HG02678 (cell line): ENCODE measurements around the gene STK40.

ENCODE experiments used
- ATAC-seq: cut with Tn5 transposase; IDR thresholded peaks from one replicate; pipeline ENCODE4 v1.9.1; 2021; ENCODE audit warnings: mild to moderate bottlenecking, moderate library complexity; ENCODE audit not compliant: unreplicated experiment

STK40 gene, protein sequence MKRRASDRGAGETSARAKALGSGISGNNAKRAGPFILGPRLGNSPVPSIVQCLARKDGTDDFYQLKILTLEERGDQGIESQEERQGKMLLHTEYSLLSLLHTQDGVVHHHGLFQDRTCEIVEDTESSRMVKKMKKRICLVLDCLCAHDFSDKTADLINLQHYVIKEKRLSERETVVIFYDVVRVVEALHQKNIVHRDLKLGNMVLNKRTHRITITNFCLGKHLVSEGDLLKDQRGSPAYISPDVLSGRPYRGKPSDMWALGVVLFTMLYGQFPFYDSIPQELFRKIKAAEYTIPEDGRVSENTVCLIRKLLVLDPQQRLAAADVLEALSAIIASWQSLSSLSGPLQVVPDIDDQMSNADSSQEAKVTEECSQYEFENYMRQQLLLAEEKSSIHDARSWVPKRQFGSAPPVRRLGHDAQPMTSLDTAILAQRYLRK

GRCh38 chr1:36385410-36386264, at the start of gene STK40:
TSS of gene STK40 (minus strand) at chr1:36385924. CDS start at chr1:36361332, 24,592 bp downstream.
- peak; percentile 87 for ATAC-seq

DNA sequence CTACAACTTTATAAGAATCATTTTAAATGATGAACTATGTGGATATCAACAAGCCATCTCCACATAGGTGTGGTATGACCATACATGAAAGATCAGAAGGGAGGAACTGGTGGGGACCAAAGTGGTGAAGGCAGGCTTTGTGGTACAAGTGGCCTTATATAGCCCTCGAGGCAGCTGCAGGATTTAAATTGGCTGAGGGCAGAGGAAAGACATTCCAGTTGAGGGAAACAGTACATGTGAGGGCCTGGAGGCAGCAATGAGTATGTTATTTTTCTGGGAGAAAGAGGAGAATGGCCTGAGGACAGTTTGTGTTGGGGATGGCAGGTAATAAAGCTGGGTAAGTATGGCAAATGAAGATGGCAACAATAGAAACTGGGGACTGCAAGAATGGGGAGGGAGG, 47.4 kb upstream of the STK40 start:
- ATAC-seq: no peak

DNA sequence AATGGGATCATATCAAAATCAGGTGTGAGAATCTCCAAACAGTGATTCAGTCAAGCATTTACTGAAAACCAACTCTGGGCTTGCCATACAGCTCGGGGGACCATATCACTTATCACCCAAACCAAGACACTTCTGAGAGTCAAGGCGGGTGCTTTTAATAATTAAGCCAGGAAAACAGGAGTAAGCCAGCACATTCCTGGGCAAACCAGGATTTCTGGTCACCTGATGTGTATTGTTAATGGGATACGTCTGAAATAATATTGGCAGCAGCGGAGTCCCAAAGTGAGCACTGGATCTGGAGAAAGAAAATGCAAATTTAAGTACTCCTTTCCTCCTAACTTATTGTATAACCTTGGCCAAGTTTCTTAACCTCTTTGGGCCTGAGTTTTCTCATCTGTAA, 46.9 kb upstream of the STK40 start:
- ATAC-seq: no peak

DNA sequence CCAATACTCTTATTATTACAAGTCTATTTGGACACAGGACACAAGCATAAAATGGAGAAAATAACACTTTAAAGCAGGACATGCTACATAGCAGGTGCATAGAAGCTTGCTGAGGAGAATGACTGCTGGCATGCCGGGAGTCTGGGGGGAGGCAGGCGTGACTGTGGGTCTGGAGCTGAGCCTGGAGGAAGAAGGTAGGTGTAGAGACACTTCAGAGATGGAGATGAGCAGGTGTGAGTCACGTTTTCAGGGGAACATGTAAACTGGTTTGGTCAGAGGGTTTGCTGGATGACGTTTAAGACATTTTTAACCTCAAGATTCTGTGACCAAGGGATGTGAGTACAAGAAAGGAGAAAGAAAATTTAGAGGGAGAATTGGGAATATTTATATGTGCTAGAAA, 40.1 kb upstream of the STK40 start:
- ATAC-seq: no peak

GRCh38 chr1:36421649-36422048, 35.9 kb upstream of the STK40 start:
- ATAC-seq: no peak

DNA sequence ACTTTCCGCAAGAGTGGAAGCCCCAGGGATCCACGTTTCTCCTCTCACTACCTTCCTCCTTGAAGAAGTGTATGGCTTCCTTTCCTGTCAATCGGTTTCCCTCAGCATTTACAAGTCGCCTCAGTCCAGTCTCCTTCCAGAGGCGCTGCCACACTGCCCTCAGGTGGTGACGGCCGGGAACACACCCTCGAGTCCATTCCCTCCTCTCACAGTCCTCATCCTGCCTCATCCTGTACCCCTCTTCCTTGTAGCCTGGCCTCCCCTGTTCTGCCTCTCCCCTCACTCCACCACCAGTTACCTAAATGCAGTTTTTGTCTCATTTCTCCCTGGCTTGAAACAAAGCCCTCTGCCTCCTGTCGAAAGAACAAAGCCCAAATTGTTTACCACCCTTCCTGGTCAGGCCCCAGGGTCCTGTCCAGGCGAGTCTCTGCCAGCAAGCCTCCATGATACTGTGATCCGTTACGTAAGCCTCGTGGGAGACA, 35.2 kb upstream of the STK40 start:
- ATAC-seq: no peak

DNA sequence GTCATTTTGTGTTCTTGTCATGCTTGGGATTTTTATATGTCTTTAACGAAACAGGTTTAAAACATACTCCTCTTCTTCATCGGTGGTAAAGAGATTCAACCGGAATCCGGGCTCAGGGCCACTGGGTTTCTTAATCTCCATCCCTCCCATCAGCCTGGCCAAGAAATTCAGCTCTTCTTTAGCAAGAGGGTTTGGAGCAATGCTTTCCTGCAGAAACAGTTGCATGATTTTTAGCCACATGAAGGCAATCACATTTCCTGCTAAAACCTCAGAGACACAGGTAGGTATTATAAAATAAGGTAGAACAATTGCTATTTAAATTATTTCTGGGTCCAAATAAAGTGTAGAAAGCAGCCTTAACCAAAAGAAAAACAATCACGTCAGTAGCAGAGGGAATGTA, 34.7 kb upstream of the STK40 start:
- no peak for ATAC-seq

DNA sequence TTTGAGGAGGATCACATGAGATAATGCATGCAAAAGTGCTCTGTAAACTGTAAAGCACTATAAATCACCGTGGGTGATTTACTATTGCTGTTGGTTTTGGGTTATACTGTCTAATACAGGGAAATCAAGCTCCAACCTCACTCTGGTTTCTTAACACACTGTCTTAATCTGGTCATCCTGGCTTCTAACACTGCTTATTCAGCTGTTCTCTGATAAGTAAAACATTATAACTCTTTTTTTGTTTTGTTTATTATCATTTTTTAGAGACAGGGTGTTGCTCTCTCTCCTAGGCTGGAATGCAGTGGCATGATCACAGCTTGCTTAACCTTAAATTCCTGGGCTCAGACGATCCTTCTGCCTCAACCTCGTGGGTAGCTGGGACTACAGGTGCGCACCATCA, 33.8 kb upstream of the STK40 start:
- ATAC-seq: no peak

DNA sequence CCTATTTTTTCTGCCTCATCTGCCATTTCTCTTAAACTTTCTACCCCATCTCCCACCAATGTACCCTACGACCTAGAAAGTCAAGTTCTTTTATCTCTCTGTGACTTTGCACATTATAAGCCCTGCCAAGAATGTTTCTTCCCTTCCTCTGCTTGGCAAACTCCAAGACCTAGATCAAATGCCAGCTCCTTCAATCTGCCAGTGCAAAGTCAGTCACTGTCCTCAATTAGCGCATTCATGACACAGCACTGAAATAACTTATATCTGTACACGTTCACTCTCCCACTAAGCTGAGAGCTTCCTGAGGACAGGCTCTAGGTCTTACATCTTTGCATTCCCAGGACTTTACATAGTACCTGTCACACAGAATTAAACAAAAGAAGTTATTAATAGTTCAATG, 33.4 kb upstream of the STK40 start:
- no peak for ATAC-seq

GRCh38 chr1:36417931-36418330, 32.2 kb upstream of the STK40 start:
- ATAC-seq: no peak

- no peak for ATAC-seq
Measured at GRCh38 chr1:36415661-36416326, 30.1 kb upstream of the STK40 start.

DNA sequence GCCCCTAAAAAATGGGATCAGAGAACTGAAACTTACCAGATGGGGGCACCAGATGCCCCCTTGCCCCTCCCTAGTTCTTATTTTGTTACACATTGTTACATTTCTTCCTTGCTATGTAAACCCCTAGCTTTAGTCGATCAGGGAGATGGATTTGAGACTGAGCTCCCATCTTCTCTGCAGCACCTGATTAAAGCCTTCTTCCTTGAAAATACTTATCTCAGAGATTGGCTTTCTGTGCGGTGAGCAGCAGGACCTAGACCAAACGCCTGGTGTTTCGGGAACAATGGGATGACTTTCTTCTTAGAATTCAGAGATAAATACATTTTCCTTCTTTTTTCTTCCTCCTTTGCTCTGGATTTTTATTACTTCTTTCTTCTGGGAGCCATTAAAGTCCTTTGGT, 28.7 kb upstream of the STK40 start:
- no peak for ATAC-seq

GRCh38 chr1:36411674-36412648, 26.2 kb upstream of the STK40 start:
- no peak for ATAC-seq

DNA sequence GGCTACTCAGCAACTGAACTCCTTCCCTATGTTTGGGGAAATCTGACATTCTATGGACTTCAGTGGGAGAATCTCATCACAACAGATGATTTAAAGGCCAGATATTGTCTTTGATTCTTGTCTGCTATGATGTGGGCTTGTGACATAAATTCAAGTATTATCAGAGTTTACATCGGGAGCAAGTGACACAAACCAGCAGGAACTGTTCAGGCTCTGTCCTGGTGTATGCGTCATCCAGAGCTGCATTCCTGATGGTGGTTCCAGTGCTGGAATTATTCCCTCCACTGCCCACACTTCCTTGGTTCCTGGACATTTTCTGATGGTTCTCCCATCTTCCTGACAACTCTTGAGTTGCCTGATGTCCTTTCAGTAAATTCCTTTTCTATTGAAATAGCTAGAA, 22.8 kb upstream of the STK40 start:
- no peak for ATAC-seq

DNA sequence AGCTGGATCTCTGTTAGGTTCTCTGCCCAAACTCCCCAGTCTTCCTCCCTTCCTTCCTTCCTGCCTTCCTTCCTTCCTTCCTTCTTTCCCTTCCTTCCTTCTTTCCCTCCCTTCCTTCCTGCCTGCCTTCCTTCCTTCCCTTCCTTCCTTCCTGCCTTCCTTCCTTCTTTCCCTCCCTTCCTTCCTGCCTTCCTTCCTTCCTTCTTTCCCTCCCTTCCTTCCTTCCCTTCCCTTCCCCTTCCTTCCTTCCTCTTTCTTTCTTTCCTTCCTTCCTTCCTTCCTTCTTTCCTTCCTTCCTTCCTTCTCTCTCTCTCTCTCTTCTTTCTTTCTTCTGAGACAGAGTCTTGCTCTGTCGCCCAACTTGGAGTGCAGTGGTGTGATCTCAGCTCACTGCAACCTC, 20.7 kb upstream of the STK40 start:
- no peak for ATAC-seq

DNA sequence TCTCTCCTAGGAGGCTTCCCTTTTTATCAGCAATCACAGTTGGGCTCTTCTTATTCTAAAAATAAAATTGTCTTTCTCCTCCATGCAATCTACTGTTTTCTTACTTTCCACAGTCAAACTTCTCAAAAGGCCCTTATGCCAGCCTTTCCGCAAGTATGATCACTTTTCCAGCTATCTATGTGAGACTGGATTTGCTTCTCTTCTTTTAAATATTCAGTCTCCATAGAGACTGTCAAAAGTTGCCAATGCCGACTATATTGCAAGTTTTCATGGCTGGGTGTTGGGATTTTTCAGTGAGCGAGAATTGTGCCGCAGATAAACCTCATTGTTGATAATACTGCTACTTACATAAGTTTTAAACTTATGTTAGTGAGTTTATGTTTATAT, 16.8 kb upstream of the STK40 start:
- ATAC-seq: no peak

DNA sequence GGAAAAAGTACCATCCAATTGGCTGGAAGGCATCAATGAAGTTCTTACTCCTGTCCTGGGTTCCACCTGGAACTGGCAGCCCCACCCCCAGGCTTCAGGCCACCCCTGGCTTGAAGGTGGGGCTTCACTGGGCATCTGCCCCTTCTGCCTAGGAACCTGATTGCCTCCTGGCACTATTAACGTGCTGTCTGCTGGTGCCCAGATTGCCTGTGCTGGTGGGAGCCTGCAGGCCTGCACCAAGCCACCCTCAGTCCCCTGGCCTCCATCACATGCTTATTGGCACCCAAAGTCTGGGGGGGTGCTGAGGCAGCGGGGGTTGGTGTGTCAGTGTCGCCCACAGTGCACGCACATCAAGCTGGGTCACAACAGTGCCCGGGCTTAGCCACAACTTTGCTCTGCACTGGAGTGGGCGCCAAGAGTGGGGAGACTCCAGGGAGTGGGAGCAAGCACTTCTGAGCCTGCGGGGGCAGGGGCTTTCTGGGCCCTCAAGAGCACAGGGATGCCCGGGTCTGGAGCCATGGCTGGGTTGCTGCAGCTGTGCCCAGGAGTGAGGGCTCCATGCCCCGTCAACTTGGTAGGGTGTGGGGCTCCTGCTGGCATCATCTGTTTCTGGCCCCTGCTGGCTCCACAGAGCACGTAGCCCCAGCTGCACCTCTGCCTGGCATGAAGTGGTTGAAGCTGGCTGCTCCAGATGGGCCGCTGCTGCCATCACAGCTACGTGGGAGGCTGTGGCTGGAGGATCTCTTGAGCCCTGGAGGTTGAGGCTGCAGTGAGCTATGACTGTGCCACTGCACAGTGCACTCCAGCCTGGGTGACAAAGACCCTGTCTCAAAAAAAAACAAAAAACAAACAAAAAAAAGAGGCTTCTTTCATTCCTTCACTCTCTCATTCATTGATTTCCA, 16.1 kb upstream of the STK40 start:
- no peak for ATAC-seq

GRCh38 chr1:36400825-36401601, 15.3 kb upstream of the STK40 start:
- ATAC-seq: peak; percentile 64

DNA sequence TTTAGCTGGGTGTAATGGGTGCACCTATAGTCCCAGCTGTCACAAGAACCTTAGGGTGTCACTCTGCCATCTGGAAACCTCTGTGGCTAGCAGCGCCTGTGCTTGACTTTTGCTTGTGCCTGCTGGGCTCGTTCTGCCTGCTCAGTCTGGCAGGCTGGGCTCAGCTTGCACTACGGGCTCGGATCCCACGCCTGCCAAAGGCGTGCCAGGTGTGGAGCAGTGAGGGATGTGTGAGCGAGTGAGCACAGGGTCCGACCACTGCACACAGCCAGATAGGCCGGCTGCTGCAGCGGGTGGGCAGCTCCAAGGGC, 14.7 kb upstream of the STK40 start:
- ATAC-seq: no peak
